CD14-positive monocyte (primary cell): ENCODE measurements around the gene CDYL2. TPM values are rescaled to one million over a fixed set of nuclear protein-coding genes. Genes with fewer than 3 reads are reported as not detected.

Source experiments
- DNase-seq, 3 donors: peaks; one replicate each; pipeline ENCODE4 v3.0.0-alpha.2; 2011 to 2022
- H2AFZ ChIP-seq: 2 replicates; pipeline ENCODE4 v1.6.0; 2012; ENCODE audit warnings: mild to moderate bottlenecking, low read depth, low read length, inconsistent platforms; ENCODE audit not compliant: insufficient read depth, poor library complexity, severe bottlenecking
- H3K27ac ChIP-seq, 2 donors: 1 replicate in 1 of 2; 2 replicates in 1 of 2; pipeline ENCODE4 v1.5.1; 2012 to 2013; ENCODE audit warnings: low read length in 2 of 2, control low read depth in 1 of 2, inconsistent platforms in 1 of 2, low read depth in 1 of 2, mild to moderate bottlenecking in 1 of 2
- H3K27me3 ChIP-seq, 2 donors: one replicate each; pipeline versions ENCODE4 v1.6.0 to v1.6.1; 2011 to 2013; ENCODE audit warnings: low read length in 2 of 2; ENCODE audit not compliant: control insufficient read depth in 2 of 2, insufficient read depth in 2 of 2
- H3K36me3 ChIP-seq, 2 donors: replicated peaks in 1 of 2; 1 replicate in 1 of 2; 2 replicates in 1 of 2; pipeline versions ENCODE4 v1.5.1 to v1.6.1; 2012 to 2013; ENCODE audit warnings: low read length in 2 of 2, control low read depth in 1 of 2, inconsistent platforms in 1 of 2, mild to moderate bottlenecking in 1 of 2; ENCODE audit not compliant: insufficient read depth in 2 of 2, control insufficient read depth in 1 of 2
- H3K4me1 ChIP-seq, 2 donors: 1 replicate in 1 of 2; 2 replicates in 1 of 2; pipeline versions ENCODE4 v1.5.1 to v1.6.1; 2012 to 2013; ENCODE audit warnings: low read length in 2 of 2, control low read depth in 1 of 2, inconsistent platforms in 1 of 2, mild to moderate bottlenecking in 1 of 2, moderate library complexity in 1 of 2; ENCODE audit not compliant: insufficient read depth in 2 of 2, control insufficient read depth in 1 of 2
- H3K4me2 ChIP-seq: replicated peaks from 2 replicates; pipeline ENCODE3; 2012; ENCODE audit warnings: low read length, moderate library complexity, mild to moderate bottlenecking; ENCODE audit not compliant: poor library complexity, severe bottlenecking; ENCODE audit errors: extremely low read depth
- H3K4me3 ChIP-seq, 3 experiments: fragments of 200-600 bp in 1 of 3; sonication (generic) in 1 of 3; replicated peaks in 1 of 3; 1 replicate in 2 of 3; 2 replicates in 1 of 3; pipeline ENCODE4 v1.5.1; 2011 to 2013; ENCODE audit warnings: low read length in 3 of 3, mild to moderate bottlenecking in 3 of 3, control low read depth in 2 of 3, low read depth in 2 of 3, inconsistent platforms in 1 of 3, moderate library complexity in 1 of 3
- H3K79me2 ChIP-seq: 2 replicates; pipeline ENCODE4 v1.6.0; 2012; ENCODE audit warnings: mild to moderate bottlenecking, control low read depth, inconsistent platforms, low read length, moderate library complexity; ENCODE audit not compliant: insufficient read depth
- H3K9ac ChIP-seq: 2 replicates; pipeline ENCODE4 v1.6.0; 2017; ENCODE audit warnings: low read length, mild to moderate bottlenecking; ENCODE audit not compliant: insufficient read depth, poor library complexity, severe bottlenecking
- H3K9me3 ChIP-seq, 2 donors: replicated peaks in 1 of 2; 1 replicate in 1 of 2; 2 replicates in 1 of 2; pipeline versions ENCODE4 v1.5.1 to v1.6.1; 2012 to 2013; ENCODE audit warnings: low read length in 2 of 2, control low read depth in 1 of 2; ENCODE audit not compliant: control insufficient read depth in 1 of 2, insufficient read depth in 1 of 2
- H4K20me1 ChIP-seq: 2 replicates; pipeline ENCODE4 v1.6.0; 2012; ENCODE audit warnings: mild to moderate bottlenecking, low read length, control low read depth, moderate library complexity; ENCODE audit not compliant: insufficient read depth
- H3K27ac Mint-ChIP-seq, 7 donors: one replicate each; pipeline ENCODE4 v1.8.0; 2020; ENCODE audit warnings: mild to moderate bottlenecking in 7 of 7, mixed read lengths in 7 of 7, moderate library complexity in 6 of 7, inconsistent platforms in 2 of 7
- H3K27me3 Mint-ChIP-seq, 3 donors: one replicate each; pipeline ENCODE4 v1.8.0; 2021 to 2022; ENCODE audit warnings: low read depth in 3 of 3, mild to moderate bottlenecking in 3 of 3, mixed read lengths in 3 of 3, moderate library complexity in 3 of 3, inconsistent platforms in 1 of 3
- H3K36me3 Mint-ChIP-seq, 2 donors: one replicate each; pipeline ENCODE4 v1.8.0; 2020; ENCODE audit warnings: mixed read lengths in 2 of 2, inconsistent platforms in 1 of 2, mild to moderate bottlenecking in 1 of 2
- H3K4me1 Mint-ChIP-seq: one replicate; pipeline ENCODE4 v1.8.0; 2020; ENCODE audit warnings: mild to moderate bottlenecking, mixed read lengths
- H3K4me3 Mint-ChIP-seq, 2 donors: one replicate each; pipeline ENCODE4 v1.8.0; 2020; ENCODE audit warnings: mild to moderate bottlenecking in 2 of 2, mixed read lengths in 2 of 2, moderate library complexity in 1 of 2
- H3K9me3 Mint-ChIP-seq, 7 donors: one replicate each; pipeline ENCODE4 v1.8.0; 2020 to 2022; ENCODE audit warnings: mixed read lengths in 7 of 7, mild to moderate bottlenecking in 6 of 7, moderate library complexity in 6 of 7, inconsistent platforms in 2 of 7
- CTCF ChIP-seq: fragments of 200-600 bp; IDR thresholded peaks from one replicate; pipeline ENCODE4 v1.8.0; 2022; ENCODE audit warnings: antibody characterized with exemption, mild to moderate bottlenecking
- WGBS: methylation state at CpG from one replicate; pipeline ENCODE4 v1.1.5; 2013; ENCODE audit warnings: missing lambda C conversion rate; ENCODE audit not compliant: insufficient coverage; 5-methylcytosine and 5-hydroxymethylcytosine counted together
- intact Hi-C, 2 donors: fragments of 100-400 bp; cut with micrococcal nuclease; formaldehyde crosslinking; loops; one replicate each; pipeline versions ENCODE4 v1.15.0 to v1.15.1; 2023
- polyA plus RNA-seq, 3 donors: library from polyadenylated mRNA; depleted of rRNA in 1 of 3; unstranded in 2 of 3; stranded (reverse) in 1 of 3; fragments of 300-500 nt in 2 of 3; fragments of >200 nt in 1 of 3; fragmentation: Illumina TruSeq in 2 of 3; gene quantifications; 1 replicate in 2 of 3; 2 replicates in 1 of 3; pipeline ENCODE4 v1.2.3, GENCODE V29; 2012 to 2021

The CDYL2 gene
- polyA plus RNA-seq, 3 donors: 0.42 to 2.6 (median 0.93) TPM

GRCh38 chr16:80851831-80852230 lies 47.4 kb upstream of the CDYL2 start:
- Mint-ChIP-seq H3K27ac (no peak overlapping the region), H3K9me3 (no peaks in the 10 kb centered on the region), H3K27me3 (peaks cover 0 to 2% (median 0%) of the 10 kb centered on the region in 3 donors), H3K4me1 (no peaks in the 10 kb centered on the region), H3K36me3 (no peaks in the 10 kb centered on the region), H3K4me3 (no peak overlapping the region)
- Histone ChIP-seq H3K9ac (no peak overlapping the region), H3K27me3 (no peaks in the 10 kb centered on the region), H2AFZ (no peak overlapping the region), H3K36me3 (no peaks in the 10 kb centered on the region), H3K79me2 (no peaks in the 10 kb centered on the region), H3K27ac (no peak overlapping the region), H4K20me1 (no peaks in the 10 kb centered on the region), H3K4me1 (no peaks in the 10 kb centered on the region), H3K4me3 (no peak overlapping the region), H3K4me2 (no peak overlapping the region), H3K9me3 (no peaks in the 10 kb centered on the region)
- intact Hi-C loops: no loop called here
- no peak for TF ChIP-seq CTCF
- no peak for DNase-seq
- no CpG with 5 or more reads among the region's 6 CpGs for WGBS

- Mint-ChIP-seq H3K4me3 (no peak overlapping the region), H3K36me3 (no peaks in the 10 kb centered on the region), H3K27ac (no peak overlapping the region), H3K4me1 (no peaks in the 10 kb centered on the region), H3K27me3 (peaks cover 0 to 2% (median 0%) of the 10 kb centered on the region in 3 donors), H3K9me3 (peaks cover 0 to 2% (median 0%) of the 10 kb centered on the region in 7 donors)
- Histone ChIP-seq H3K36me3 (no peaks in the 10 kb centered on the region), H4K20me1 (no peaks in the 10 kb centered on the region), H3K9ac (no peak overlapping the region), H3K79me2 (no peaks in the 10 kb centered on the region), H3K4me2 (no peak overlapping the region), H3K4me3 (no peak overlapping the region), H3K27ac (no peak overlapping the region), H3K9me3 (no peaks in the 10 kb centered on the region), H3K4me1 (no peaks in the 10 kb centered on the region), H3K27me3 (no peaks in the 10 kb centered on the region), H2AFZ (no peak overlapping the region)
- TF ChIP-seq CTCF: no peak
- intact Hi-C loops: no loop called here
- DNase-seq: no peak
Observed at GRCh38 chr16:80850757-80851156, 46.4 kb upstream of the CDYL2 start.
